ENCODE measurements around the gene JAKMIP2.

GRCh38 chr5:147576646-147577535 lies 205.6 kb downstream of the JAKMIP2 start:
- TF ChIP-seq POLR2AphosphoS5 (IDR thresholded peaks at IDR 0.05; ENCODE audit: low read depth, low read length) = no peak
- peak; percentile 92 for TF ChIP-seq CTCF (IDR thresholded peaks at IDR 0.05)
- TF ChIP-seq TCF7L2 (IDR thresholded peaks at IDR 0.05; ENCODE audit: low read depth, low read length) = no peak
- TF ChIP-seq REST (IDR thresholded peaks at IDR 0.05; ENCODE audit: insufficient read depth in 1 of 2, low read depth in 2 of 2, low read length in 1 of 2) = no peak
- TF ChIP-seq SIN3A (IDR thresholded peaks at IDR 0.05; ENCODE audit: borderline replicate concordance, insufficient read depth, low read depth, low read length) = no peak

Measured in Panc1 (cell line).